Esophagus muscularis mucosa (tissue), 3 donors: Measurements from ENCODE around the gene RBM17.

Experiments
- POLR2A ChIP-seq: fragments of 450-650 bp; IDR thresholded peaks from one replicate; pipeline ENCODE4 v1.6.1; 2017; ENCODE audit warnings: antibody characterized with exemption, moderate library complexity, mild to moderate bottlenecking, low read depth
- POLR2AphosphoS5 ChIP-seq, 2 donors: sonication (generic); formaldehyde crosslinking; IDR thresholded peaks; one replicate each; pipeline ENCODE4 v1.6.1; 2017; ENCODE audit warnings: antibody characterized with exemption in 2 of 2
- TF ChIP-seq, protein P1 (sequence below), 3 experiments: fragments of 200-600 bp in 2 of 3; fragments of 450-650 bp in 1 of 3; sonication (generic) in 2 of 3; IDR thresholded peaks; one replicate each; pipeline ENCODE4 v1.5.1; 2017 to 2019; ENCODE audit warnings: antibody characterized with exemption in 3 of 3, mild to moderate bottlenecking in 2 of 3, moderate library complexity in 1 of 3

DNA sequence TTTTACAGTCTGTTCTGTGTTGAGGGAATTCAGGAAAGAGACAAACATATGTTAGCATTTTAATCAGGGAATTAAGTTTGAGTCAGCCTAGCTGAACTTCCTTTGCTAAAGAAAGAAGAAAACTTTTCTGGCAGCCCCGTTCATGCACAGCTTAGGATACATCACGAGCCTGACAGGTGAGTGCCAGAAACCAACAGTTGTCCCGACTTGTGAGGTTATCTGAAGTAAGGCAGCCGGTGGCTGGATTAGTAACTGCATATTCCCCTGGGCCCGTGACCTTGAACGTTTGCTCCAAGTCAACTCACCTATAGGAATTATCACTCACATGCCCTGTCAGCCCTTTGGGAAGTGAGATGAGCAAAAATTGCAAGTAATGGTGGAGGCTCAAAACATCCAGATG lies 24.1 kb downstream of the RBM17 start:
- TF ChIP-seq, protein P1, sequence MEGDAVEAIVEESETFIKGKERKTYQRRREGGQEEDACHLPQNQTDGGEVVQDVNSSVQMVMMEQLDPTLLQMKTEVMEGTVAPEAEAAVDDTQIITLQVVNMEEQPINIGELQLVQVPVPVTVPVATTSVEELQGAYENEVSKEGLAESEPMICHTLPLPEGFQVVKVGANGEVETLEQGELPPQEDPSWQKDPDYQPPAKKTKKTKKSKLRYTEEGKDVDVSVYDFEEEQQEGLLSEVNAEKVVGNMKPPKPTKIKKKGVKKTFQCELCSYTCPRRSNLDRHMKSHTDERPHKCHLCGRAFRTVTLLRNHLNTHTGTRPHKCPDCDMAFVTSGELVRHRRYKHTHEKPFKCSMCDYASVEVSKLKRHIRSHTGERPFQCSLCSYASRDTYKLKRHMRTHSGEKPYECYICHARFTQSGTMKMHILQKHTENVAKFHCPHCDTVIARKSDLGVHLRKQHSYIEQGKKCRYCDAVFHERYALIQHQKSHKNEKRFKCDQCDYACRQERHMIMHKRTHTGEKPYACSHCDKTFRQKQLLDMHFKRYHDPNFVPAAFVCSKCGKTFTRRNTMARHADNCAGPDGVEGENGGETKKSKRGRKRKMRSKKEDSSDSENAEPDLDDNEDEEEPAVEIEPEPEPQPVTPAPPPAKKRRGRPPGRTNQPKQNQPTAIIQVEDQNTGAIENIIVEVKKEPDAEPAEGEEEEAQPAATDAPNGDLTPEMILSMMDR (IDR thresholded peaks at IDR 0.05): no peak
- TF ChIP-seq POLR2A (no peak), POLR2AphosphoS5 (IDR thresholded peaks at IDR 0.05) (no peak)
